ENCODE results near the gene LY9.

- TF ChIP-seq CTCF (conservative IDR thresholded peaks at IDR 0.05; ENCODE audit: low read length) (no peak), EZH2phosphoT487 (IDR thresholded peaks at IDR 0.05; ENCODE audit: borderline replicate concordance) (no peak)
These were observed 33.8 kb downstream of the LY9 start for GRCh38 chr1:160829766-160830165.

Measured in Loucy (cell line).